D721Med (cell line): ENCODE measurements around the gene TOM1L2.
A peak's percentile ranks its signal among the peaks of the same experiment; 100 is the strongest.

ENCODE experiments used
- DNase-seq: peaks from one replicate; pipeline ENCODE4 v3.0.0; 2011; ENCODE audit warnings: low spot score; ENCODE audit not compliant: insufficient read length
- FAIRE-seq: peaks from 2 replicates; lab custom pipeline; 2011; peaks lifted over from hg19 to GRCh38; lab: Jason Lieb, UNC
- CTCF ChIP-seq: IDR thresholded peaks from 2 replicates; pipeline ENCODE4 v1.5.1; 2012; ENCODE audit warnings: mild to moderate bottlenecking, control low read depth; ENCODE audit not compliant: insufficient read depth; ENCODE audit errors: missing control alignments

Gene TOM1L2

GRCh38 chr17:17994271-17995069, 22.3 kb upstream of the TOM1L2 start:
- peak; percentile 16 for TF ChIP-seq CTCF
- DNase-seq (no peak), FAIRE-seq (no peak)

GRCh38 chr17:17993852-17994251, 21.7 kb upstream of the TOM1L2 start:
- no peak for FAIRE-seq
- DNase-seq: no peak
- no peak for TF ChIP-seq CTCF

GRCh38 chr17:17993366-17993765, 21.2 kb upstream of the TOM1L2 start:
- DNase-seq (no peak), FAIRE-seq (no peak)
- TF ChIP-seq CTCF: no peak

GRCh38 chr17:17990282-17990681, 18.1 kb upstream of the TOM1L2 start:
- no peak for TF ChIP-seq CTCF
- FAIRE-seq: no peak
- no peak for DNase-seq

- FAIRE-seq: no peak
- DNase-seq: no peak
- TF ChIP-seq CTCF: no peak
Measured at GRCh38 chr17:17989618-17990017, 17.4 kb upstream of the TOM1L2 start.

GRCh38 chr17:17989081-17989480, 16.9 kb upstream of the TOM1L2 start:
- TF ChIP-seq CTCF: no peak
- DNase-seq: no peak
- FAIRE-seq: no peak

GRCh38 chr17:17988427-17988945, 16.3 kb upstream of the TOM1L2 start:
- FAIRE-seq (no peak), DNase-seq (no peak)
- TF ChIP-seq CTCF: no peak
